ENCODE data around the gene ZNF672. TPM values are rescaled to one million over a fixed set of nuclear protein-coding genes. Genes with fewer than 3 reads are reported as not detected.
A peak's percentile ranks its signal among the peaks of the same experiment; 100 is the strongest.

ZNF672 gene
- polyA plus RNA-seq, 1 of the 3 experiments (the other 2 are of a cell fraction), result 14.2 TPM

GRCh38 chr1:248873993-248874533, 36.0 kb downstream of the ZNF672 start:
- CTCF ChIA-PET, result interaction anchor here (0.8 to 4.3 kb wide), 6 partner anchors 8 to 52 kb away, joined by 3 to 19 read pairs (median 5); partner anchors contain the start of genes PGBD2 and ZNF692
- no peaks in the 10 kb centered on the region for H3K9me2 ChIP-seq
- H3K9ac ChIP-seq, result peak overlapping the region; percentile 97; the same call in 1 of the 2 replicates
- H4K20me1 ChIP-seq (ENCODE audit: insufficient read depth), result no peaks in the 10 kb centered on the region; the same call in 1 of the 2 replicates
- no peaks in the 10 kb centered on the region for H3K79me2 ChIP-seq (ENCODE audit: insufficient read depth)
- peak overlapping the region; percentile 86 to 99 for H3K27ac ChIP-seq (ENCODE audit: low read depth in 2 of 2, low read length in 1 of 2)
- peak overlapping the region; percentile 95; the same call in 1 of the 2 replicates for H3K4me2 ChIP-seq
- H3K36me3 ChIP-seq (replicated peaks in 1 of 2; ENCODE audit: control insufficient read depth in 1 of 2, insufficient read depth in 2 of 2, low read length in 1 of 2), result no peaks in the 10 kb centered on the region
- WGBS (ENCODE audit: low lambda C conversion rate), result 2% methylated on average over 22 of the region's 23 CpGs
- POLR2A ChIA-PET, result interaction anchor here (1.2 to 3.1 kb wide), 4 partner anchors 11 to 48 kb away, joined by 3 to 18 read pairs (median 7); partner anchors contain the start of genes SH3BP5L, ZNF672 and ZNF692
- peak overlapping the region; percentile 77 to 99 for H3K4me3 ChIP-seq (ENCODE audit: low read depth in 2 of 2, low read length in 1 of 2)
- H3F3A ChIP-seq (replicated peaks; ENCODE audit: insufficient read depth), result peaks cover 35% of the 10 kb centered on the region
- H3K9me3 ChIP-seq, result no peaks in the 10 kb centered on the region
- H2AFZ ChIP-seq (ENCODE audit: low read depth), result no peak overlapping the region
- H3K27me3 ChIP-seq (ENCODE audit: insufficient read depth), result no peaks in the 10 kb centered on the region
- peaks cover 0 to 5% of the 10 kb centered on the region in 2 experiments; a peak in 2 of 4 replicates for H3K4me1 ChIP-seq (ENCODE audit: control insufficient read depth in 1 of 2, insufficient read depth in 2 of 2, low read depth in 1 of 2, low read length in 1 of 2)
- peak; percentile 67 for DNase-seq
- no peak for TF ChIP-seq FOXJ3 (CRISPR knock-in tag; IDR thresholded peaks at IDR 0.05)
- TF ChIP-seq NFIC (IDR thresholded peaks at IDR 0.05; ENCODE audit: borderline replicate concordance), result no peak; the same call in 1 of the 2 replicates
- TF ChIP-seq SMC3 (IDR thresholded peaks at IDR 0.05; ENCODE audit: low read depth, low read length), result no peak
- 0 out of 2 replicates have a peak, but pooled peaks have one; percentile 29 for TF ChIP-seq RXRA (IDR thresholded peaks at IDR 0.05; ENCODE audit: borderline replicate concordance, low read depth)
- no peak; the same call in 1 of the 2 replicates for TF ChIP-seq ELF1 (IDR thresholded peaks at IDR 0.05)
- peak; percentile 77 for TF ChIP-seq FOSL2 (IDR thresholded peaks at IDR 0.05; ENCODE audit: borderline replicate concordance, low read depth)
- no peak for TF ChIP-seq GATA2 (CRISPR knock-in tag; IDR thresholded peaks at IDR 0.05)
- TF ChIP-seq CTCF (IDR thresholded peaks at IDR 0.05), result no peak
- no peak for TF ChIP-seq MAX (IDR thresholded peaks at IDR 0.05; ENCODE audit: low read depth)
- 0 out of 2 replicates have a peak, but pooled peaks have one; percentile 32 for TF ChIP-seq REST (IDR thresholded peaks at IDR 0.05; ENCODE audit: low read depth, low read length)
- TF ChIP-seq CHD2 (IDR thresholded peaks at IDR 0.05; ENCODE audit: low read length, partially characterized antibody), result peak; percentile 54
- TF ChIP-seq SIN3A (IDR thresholded peaks at IDR 0.05; ENCODE audit: borderline replicate concordance, low read depth, low read length), result no peak
- peak; percentile 41; the same call in 1 of the 2 replicates for TF ChIP-seq JUND (IDR thresholded peaks at IDR 0.05)
- no peak for TF ChIP-seq POLR2AphosphoS5 (IDR thresholded peaks at IDR 0.05; ENCODE audit: low read depth, low read length)
- no peak for TF ChIP-seq RAD21 (IDR thresholded peaks at IDR 0.05; ENCODE audit: low read length)
- no peak for TF ChIP-seq USF2 (IDR thresholded peaks at IDR 0.05; ENCODE audit: borderline replicate concordance, low read depth, low read length)
- no peak for TF ChIP-seq MXI1 (IDR thresholded peaks at IDR 0.05; ENCODE audit: low read depth, low read length)
- TF ChIP-seq NRF1 (IDR thresholded peaks at IDR 0.05; ENCODE audit: low read depth, low read length), result no peak
- TF ChIP-seq GABPA (IDR thresholded peaks at IDR 0.05; ENCODE audit: low read depth), result peak; percentile 19; the same call in 1 of the 2 replicates
- no peak; the same call in 1 of the 2 replicates for TF ChIP-seq YY1 (IDR thresholded peaks at IDR 0.05; ENCODE audit: low read depth)
- no peak for TF ChIP-seq EP300 (IDR thresholded peaks at IDR 0.05; ENCODE audit: borderline replicate concordance in 1 of 2, low read depth in 1 of 2, low read length in 1 of 2)
- TF ChIP-seq RCOR1 (IDR thresholded peaks at IDR 0.05; ENCODE audit: low read length), result 0 out of 2 replicates have a peak, but pooled peaks have one; percentile 32
- TF ChIP-seq PBX3 (IDR thresholded peaks at IDR 0.05), result no peak
- no peak for TF ChIP-seq EZH2phosphoT487 (IDR thresholded peaks at IDR 0.05; ENCODE audit: borderline replicate concordance, low read depth)
- TF ChIP-seq MEF2A (IDR thresholded peaks at IDR 0.05; ENCODE audit: borderline replicate concordance, low read depth), result no peak
- no peak for TF ChIP-seq RFX5 (IDR thresholded peaks at IDR 0.05; ENCODE audit: low read length)

Measured in SK-N-SH (cell line).